ENCODE measurements around the gene PLCB1.

Gene PLCB1

DNA sequence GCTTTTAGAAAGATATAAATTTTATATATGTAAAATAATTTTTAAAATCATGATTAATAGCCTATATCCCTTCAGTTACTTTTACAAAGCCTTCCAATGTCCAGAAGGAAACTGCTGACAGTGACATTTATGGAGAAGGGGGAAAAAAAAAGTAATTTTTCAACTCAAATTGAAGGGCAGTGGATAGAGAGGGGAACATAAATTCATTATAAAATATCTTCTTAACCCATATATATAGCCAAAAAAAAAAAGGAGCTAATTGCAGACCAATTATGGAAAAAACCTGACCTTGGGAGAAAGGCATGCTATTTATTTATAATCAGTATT, 392.9 kb downstream of the PLCB1 start:
- in situ Hi-C loops (cut with MboI; ENCODE audit: low sequenced_read_pairs) = no loop called here

DNA sequence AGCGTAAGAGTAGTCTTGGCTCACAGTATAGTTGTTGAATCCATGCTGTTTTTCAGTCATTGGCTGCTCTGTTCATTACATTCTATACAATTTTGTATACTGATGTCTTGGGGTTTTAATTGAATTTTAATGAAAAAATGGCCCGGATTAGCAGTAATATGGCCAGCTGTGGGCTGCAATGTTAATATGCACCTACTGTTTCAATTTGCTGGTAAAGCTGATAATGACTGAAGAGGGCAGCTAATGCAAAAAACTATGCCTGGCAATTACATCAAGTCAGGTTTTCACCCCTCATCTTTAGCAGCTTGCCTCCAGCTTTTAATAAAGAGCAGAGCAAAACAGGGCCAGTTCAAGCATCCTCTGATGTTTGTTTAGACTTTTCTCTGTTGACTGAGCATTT, 394.5 kb downstream of the PLCB1 start:
- in situ Hi-C loops (cut with MboI; ENCODE audit: low sequenced_read_pairs) = no loop called here

DNA sequence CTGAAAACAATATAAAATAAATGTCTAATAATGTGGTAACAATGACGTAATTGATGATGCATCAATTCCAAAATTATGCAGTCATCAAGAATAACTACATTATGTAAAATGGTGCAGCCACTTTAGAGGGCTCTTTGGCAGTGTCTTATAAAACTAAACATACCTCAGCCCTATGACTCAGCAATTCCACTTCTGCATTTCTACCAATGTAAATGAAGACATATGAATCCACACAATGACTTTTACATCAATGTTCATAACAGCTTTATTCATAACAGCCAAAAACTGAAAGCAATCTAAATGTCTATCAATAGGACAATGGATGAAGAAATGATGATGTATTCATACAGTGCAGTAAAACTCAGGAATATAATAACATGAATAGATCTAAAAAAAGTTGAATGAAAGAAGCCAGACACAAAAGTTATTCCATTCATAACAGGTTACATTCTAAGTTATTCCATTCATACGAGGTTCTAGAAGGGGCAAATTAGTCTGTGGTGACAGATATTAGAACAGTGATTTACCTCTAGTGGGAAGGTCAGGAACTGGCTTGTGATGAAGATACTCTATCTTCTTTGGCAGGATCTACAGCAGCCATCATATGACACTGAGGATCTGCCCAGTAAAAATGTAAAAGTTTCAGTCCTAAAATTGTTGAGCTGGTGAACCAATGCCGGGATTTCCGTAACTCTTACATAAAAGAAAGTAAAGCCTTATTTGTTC, 396.1 kb downstream of the PLCB1 start:
- in situ Hi-C loops (cut with MboI; ENCODE audit: low sequenced_read_pairs) = no loop called here

DNA sequence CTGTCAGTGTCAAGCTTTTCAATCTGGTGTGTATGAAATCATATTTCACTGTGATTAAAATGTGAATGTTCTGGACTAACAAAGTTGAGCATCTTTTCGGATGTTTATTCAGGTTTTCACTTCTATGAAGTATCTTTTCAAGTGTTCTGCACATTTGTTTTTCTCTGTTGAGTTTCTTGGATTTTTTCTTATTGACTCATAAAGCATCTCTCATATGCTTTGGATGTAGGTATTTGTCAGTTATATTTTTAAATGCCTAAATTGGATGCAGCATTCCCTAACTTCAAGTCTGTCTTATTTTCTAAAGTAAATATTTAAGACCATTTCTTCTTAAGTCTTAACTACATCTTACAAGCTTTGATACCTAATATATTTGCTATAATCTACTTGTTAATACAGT, 398.0 kb downstream of the PLCB1 start:
- in situ Hi-C loops (cut with MboI; ENCODE audit: low sequenced_read_pairs) = no loop called here

DNA sequence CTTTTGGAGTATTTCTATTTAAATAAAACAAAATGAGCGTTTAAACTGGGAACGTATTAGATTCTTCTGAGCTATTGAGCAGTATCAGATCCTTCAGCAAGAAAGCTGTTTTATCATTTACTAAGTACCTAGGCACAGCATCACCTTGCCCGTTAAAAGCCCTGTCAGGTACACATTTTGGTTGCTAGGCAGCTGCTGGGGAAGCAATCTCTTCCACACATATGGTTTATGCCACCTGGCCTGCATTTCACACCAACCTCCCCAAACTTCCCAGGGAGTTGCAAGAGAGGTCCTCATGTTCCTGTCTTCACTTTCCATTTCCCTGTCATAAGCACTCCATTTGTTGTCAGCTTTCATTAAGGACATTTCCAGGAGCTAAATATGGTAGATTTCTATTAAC, 400.1 kb downstream of the PLCB1 start:
- in situ Hi-C loops (cut with MboI; ENCODE audit: low sequenced_read_pairs) = no loop called here

DNA sequence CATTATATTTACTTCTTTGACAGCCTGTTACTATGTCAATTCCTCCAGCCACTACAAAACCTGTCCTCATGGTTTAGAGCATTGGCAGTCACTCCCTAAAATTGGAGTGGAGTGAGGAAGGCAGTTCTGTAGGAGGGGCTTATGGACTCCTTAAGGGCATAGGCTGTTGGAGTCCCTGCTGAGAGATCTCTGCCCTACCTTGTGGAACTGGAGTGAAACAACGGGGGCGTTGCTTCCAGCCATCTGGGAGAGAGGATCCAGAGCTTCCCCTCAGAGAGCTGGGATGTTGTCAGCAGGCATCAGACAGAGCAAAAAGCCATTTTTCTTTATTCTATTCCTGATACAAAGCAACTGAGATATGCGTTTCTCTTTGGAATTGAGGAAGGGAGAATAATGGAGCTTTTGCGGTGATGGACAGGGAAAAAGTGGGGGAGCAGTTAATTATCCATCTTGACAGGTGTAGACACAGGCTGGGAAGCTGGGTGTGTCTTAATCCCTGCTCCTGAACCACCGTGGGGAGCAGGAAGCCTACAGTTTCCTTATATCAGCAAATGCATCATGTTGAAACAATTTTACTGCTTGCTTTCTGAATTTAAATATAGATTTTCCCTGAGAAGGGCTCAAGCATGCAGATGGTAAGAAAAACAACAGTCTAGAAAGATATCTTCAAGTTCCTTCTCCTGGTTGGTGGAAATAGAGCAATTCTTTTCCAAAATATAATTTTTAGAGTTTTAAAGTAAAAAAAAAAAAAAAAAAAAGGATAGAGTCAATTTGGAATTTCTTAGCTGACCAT, 402.5 kb downstream of the PLCB1 start:
- in situ Hi-C loops (cut with MboI; ENCODE audit: low sequenced_read_pairs) = no loop called here

DNA sequence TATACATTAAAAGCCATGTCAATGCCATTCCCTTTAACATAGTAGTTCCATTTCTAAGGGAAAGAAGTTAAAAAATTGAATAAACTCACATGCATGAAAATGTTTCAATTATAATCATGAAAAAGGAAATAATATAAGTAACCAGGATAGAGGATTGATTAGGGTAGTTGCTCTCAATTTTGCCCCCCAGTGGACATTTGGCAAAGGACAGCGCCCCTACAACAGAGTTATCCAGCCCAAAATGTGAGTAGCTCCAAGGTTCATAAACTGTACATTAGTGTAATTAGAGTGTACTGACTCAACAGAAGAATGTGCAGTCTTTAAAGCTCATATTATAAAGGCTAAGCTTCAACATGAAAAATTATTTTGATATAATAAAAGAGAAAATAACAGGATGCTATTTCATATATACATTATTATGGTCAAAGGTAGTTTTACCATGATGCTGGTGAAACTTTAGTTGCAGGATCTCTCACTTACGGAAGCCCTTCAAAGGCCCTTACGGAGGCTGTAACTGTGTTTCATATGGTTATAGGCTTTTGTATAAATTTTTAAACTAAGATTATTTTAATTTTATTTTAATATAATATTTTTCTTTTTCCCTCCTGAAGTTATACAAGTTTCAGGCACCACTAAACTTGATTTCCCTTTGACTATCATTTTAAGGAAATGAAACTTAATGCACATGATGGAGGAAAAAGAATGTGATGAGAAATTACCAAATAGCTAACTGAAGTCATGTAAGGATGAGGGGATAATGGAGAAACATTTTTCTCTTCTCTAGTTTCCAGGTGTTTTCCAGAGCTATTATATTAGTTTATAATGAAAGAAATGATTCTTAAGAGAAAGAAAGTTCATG, 403.6 kb downstream of the PLCB1 start:
- in situ Hi-C loops (cut with MboI; ENCODE audit: low sequenced_read_pairs) = no loop called here

DNA sequence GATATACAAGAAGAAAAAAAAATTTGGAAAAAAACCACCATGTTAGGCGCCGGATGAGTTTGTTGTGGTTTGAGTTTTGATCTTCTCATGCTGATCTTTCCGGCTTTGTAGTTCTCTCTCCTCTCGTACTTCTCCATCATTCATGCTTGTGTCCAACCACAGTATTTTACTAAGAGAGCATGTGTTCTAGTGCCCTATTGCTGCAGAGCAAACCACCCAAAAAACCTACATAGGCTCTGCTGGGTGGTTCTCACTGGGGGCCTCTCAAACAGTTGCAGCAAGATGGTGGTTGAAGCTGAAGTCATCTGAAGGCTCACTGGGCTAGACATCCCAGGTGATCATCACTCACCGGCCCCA, 404.2 kb downstream of the PLCB1 start:
- in situ Hi-C loops (cut with MboI; ENCODE audit: low sequenced_read_pairs) = no loop called here

DNA sequence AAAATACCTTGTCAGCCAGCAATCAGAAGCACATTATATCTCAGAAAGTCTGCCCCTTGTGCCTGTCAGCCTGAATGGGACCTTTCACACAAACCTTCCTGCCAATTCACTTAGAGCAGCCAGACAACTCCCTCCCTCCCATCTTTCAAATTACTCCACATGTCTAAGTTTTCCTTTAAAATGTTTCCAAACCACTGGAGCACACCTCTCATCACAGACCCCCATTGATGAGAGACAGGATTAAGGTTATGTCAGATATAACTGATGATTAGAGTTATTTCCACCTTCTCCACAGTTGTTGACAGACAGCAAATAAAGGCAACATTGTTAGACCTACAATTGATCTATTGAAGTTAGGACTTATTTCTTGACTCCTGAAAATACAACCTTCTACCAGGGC, 408.4 kb downstream of the PLCB1 start:
- in situ Hi-C loops (cut with MboI; ENCODE audit: low sequenced_read_pairs) = no loop called here

DNA sequence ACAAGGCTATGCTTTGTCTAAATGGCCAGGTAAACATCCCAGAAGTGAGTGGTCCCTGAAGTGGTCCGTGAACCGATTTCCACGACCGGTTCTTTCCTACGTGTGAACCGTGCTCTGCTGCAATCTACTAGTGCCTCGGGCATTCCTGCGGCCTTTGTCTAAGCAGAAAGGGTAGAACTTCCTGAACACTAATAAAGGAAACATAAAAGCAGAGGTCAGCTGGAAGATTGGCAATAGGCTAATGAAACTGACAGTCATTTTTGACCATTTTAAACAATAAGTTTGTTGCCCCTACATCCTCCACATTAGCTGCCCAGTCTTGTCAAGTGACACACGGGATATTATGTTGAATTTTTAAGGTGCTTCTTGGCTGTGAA, 410.0 kb downstream of the PLCB1 start:
- in situ Hi-C loops (cut with MboI; ENCODE audit: low sequenced_read_pairs) = no loop called here

DNA sequence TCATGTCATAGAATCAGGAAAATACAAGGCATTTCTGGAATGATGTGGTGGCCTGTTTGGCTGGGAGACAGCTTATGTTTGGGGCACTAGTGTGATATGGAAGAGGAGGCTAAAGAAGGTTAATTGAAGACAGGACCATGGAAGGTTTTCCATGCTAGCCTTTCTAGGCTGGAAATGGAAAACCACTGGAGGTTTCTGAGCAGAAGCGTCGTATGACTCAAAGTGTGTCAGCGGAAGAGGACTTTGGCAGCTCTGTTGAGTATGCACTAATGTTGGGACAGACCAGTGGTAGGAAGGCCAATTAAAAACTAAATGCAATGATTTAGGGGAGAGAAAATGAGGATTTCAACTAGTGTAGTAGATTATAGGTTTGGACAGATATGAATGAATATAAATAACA, 413.1 kb downstream of the PLCB1 start:
- in situ Hi-C loops (cut with MboI; ENCODE audit: low sequenced_read_pairs) = no loop called here

DNA sequence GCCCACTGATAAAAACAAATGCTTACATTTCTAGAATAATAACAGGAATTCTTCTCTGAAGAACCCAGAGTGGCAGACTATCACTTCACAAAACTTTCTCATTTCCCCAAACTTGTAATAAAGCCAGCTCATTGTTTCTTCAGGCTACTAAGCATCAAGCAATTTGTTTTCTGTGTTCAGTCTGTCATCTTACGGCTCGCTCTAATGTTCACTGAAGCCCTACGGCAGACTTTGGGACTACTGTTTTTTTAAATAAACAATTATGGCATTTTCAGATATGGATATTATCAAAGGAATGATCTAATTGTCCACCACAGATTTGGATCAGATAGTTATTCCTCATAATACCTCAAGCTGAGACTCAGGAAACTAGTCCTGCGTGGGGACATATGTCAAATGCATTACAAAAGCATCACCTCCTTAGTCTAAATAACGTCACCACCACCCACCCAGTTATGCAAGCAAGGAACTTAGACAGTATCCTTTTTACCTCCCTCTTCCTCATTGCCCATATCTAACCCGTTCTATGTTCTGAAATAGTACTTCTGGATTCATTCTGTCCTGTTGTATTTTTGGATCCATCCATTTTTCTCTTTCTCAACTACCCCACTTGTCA, 415.1 kb downstream of the PLCB1 start:
- in situ Hi-C loops (cut with MboI; ENCODE audit: low sequenced_read_pairs) = no loop called here

DNA sequence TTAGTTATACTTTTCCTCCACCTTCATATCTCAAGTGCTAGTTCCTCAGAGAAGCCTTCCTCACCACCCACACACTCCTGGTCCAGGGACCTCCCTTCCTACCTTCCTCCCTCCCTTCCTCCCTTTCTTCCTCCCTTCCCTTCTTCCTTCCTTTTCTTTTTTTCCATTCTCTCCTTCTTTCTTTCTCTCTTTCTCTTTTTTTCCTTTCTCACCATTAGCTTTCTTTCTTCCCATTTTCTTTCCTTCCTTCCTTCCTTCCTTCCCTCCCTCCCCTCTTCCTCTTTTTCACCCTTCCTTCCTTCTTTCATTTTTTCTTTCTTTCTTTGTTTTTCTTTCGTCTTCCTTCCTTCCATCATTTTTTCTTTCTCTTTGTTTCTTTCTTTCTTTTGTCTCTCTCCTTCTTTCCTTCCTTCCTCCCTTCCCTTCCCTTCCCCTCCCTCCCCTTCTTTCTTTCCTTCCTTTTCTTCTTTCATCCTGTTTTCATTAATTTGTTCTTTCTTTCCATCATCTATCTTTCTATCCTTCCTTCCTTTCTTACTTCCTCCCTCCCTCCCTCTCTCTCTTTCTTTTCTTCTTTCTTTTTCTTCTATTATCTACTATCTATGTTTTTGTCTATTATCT, 416.0 kb downstream of the PLCB1 start:
- in situ Hi-C loops (cut with MboI; ENCODE audit: low sequenced_read_pairs) = no loop called here

DNA sequence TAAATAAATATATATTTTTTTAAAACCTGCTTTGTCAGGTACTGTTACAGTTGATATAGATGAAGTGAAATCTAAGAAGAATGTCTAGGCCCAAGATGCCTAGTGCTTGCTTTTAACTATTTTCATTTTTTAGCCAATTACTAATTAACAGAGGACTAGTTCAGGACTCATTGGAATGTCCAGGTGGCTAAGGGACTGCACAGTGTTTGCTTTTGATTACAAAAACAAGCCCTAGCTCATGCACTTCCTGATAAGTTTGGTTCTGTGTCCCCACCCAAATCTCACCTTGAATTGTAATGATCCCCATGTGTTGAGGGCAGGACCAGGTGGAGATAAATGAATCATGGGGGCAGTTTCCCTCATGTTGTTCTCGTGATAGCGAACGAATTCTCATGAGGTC, 417.1 kb downstream of the PLCB1 start:
- in situ Hi-C loops (cut with MboI; ENCODE audit: low sequenced_read_pairs) = no loop called here

DNA sequence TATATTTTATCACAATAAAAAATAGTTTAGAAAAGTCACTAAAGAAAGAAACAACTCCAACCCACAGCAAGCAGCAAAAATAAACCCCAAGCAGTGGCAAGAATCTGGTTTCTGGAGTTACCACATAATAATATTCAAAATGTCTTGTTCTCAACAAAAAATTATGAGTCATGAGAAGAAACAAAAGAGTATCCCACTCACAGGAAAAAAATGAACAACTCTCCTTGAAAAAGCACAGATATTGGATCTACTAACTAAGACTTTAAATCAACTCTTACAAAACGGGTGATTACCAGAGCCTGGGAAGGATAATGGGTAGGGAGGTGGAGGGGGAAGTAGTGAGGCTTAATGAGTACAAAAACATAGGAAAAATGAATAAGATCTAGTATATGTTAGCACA, 425.6 kb downstream of the PLCB1 start:
- in situ Hi-C loops (cut with MboI; ENCODE audit: low sequenced_read_pairs) = no loop called here

DNA sequence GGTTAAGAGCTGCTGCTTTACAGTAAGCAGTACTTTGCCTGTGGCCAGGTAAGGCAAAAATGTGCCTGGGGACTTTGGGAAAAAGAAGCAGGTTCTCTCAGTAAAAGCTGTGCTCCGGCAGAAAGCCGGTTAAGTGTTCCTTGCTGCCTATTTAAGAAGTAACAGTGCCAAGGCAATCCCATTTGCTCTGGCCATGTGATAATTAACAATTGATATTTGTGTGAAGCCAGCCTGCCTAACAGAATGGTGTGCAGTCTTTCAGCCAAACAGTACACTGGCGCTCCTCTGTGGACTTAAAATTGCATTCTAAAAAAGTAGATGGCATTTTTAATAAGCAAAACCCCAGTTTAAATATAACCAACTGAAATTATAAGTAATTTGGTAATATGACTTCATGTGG, 430.3 kb downstream of the PLCB1 start:
- in situ Hi-C loops (cut with MboI; ENCODE audit: low sequenced_read_pairs) = no loop called here

DNA sequence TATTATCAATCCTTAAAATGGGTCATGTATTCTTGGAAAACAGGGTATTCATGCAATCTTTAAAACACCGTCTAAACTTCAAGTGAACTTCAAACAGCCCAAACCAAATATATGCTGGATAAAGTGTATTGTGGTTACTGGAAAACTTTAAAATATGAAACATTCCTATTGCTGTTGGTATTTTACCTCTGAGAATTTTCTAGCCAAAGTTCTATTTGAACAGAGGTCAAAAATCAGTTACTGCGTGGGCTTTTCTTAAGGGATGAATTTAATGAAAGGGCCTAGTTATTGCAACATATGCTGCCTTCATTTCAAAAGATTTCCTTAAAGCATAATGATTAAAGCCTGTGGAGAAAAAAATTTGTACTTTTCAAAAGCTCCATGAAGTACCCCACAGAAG, 436.0 kb downstream of the PLCB1 start:
- in situ Hi-C loops (cut with MboI; ENCODE audit: low sequenced_read_pairs) = no loop called here

DNA sequence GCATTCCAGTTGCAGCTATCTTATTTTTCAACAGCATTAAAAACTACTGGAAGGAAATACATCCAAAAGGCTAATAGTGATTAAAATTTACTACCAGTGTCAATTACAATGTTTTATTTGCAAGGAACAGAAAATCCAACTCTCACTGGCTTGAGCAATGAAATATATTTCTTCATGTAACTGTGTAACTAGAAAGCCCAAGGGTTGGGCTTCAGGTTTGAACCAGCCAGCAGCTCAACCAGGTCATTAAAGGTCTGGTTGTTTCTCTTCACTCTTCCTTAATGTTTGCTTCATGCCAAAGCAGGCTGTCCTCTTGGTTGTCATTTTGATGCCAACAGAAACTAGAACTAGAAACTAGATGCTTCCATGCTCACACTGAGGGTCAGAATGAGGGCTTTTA, 437.7 kb downstream of the PLCB1 start:
- in situ Hi-C loops (cut with MboI; ENCODE audit: low sequenced_read_pairs) = no loop called here

DNA sequence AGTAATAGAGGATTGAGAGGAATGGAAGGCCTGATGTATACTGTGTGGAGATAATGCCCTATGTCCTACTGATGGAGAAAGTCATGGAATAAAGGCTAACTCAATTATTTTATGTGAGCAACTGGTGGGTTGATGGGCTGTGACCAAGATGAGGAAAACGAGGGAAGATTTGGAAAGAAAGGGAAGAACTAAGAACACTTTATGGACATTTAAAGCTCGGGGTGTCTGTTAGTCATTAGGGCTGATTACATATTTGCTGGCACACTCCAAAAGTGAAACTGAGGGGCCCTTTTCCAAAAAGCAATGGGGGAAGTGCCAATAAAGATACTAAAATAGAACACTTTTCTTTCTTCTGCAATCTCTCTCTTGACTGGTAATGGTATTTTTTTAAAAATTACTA, 439.5 kb downstream of the PLCB1 start:
- in situ Hi-C loops (cut with MboI; ENCODE audit: low sequenced_read_pairs) = no loop called here

DNA sequence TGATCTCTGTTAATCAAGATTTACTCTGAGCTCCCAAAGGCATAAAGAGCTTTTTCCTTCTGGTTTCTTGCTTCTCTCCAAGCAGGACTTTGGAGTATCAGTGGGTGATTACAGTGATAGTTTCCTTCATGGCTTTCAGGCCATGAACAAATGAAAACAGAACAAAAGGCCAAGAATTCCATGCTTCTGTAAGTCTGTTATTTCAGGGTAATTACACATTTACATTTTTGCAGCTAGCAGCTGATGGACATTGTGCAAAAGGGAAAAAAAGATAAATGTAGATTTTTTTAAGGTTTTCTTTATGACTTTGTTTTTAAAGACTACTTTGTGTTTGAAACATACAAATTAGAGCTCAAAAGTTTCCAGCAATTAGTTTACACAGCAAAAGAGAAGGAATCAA, 441.6 kb downstream of the PLCB1 start:
- in situ Hi-C loops (cut with MboI; ENCODE audit: low sequenced_read_pairs) = no loop called here

DNA sequence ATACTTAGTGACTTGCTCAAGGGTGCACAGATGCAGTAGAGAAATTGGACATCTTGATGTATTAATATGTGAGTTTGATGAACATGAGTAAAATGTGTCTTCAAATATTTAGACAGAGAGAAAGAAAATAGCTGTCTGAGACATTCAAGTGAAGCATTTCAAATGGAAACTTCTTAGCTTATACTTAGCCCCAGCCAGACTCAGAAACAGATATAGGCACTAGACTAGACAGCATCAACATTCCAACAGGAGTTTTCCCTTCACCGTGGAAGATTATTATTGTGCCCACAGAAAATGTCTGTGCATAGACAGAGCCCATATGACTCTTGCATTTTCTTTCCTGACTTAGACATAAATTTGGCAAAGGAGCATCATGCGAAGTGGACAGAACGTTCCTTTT, 443.0 kb downstream of the PLCB1 start:
- in situ Hi-C loops (cut with MboI; ENCODE audit: low sequenced_read_pairs) = no loop called here
